CD4-positive, alpha-beta T cell (primary cell): ENCODE measurements around the gene KRT75. TPM values are rescaled to one million over a fixed set of nuclear protein-coding genes. Genes with fewer than 3 reads are reported as not detected.
A peak's percentile ranks its signal among the peaks of the same experiment; 100 is the strongest.

Experiments
- ATAC-seq: fragments of 200-7000 bp; cut with Tn5 transposase; one replicate; pipeline ENCODE4 v1.10.0; 2022; ENCODE audit warnings: mild to moderate bottlenecking; ENCODE audit not compliant: poor library complexity
- CTCF ChIA-PET: fragments of 350-600 bp; sonication (Branson Sonifier 250); formaldehyde crosslinking; loops from one replicate; lab custom pipeline; 2021; ENCODE audit warnings: antibody characterized with exemption, inconsistent platforms; lab: Charles Lee
- POLR2A ChIA-PET: fragments of 350-600 bp; sonication (Branson Sonifier 250); formaldehyde crosslinking; loops from one replicate; lab custom pipeline; 2021; ENCODE audit warnings: antibody characterized with exemption, inconsistent platforms; lab: Charles Lee
- DNase-seq, 14 experiments: peaks; one replicate each; pipeline ENCODE4 v3.0.0-alpha.2; 2013 to 2020; ENCODE audit warnings: mixed read lengths in 2 of 14
- H3K27ac ChIP-seq, 2 donors: one replicate each; pipeline versions ENCODE4 v1.5.1 to v1.7.0; 2013; ENCODE audit warnings: low read length in 2 of 2, low read depth in 1 of 2, mild to moderate bottlenecking in 1 of 2
- H3K27me3 ChIP-seq, 2 experiments: 1 replicate in 1 of 2; 2 replicates in 1 of 2; pipeline versions ENCODE4 v1.6.1 to v1.7.0; 2013; ENCODE audit warnings: low read length in 2 of 2, control low read depth in 1 of 2, mild to moderate bottlenecking in 1 of 2, moderate library complexity in 1 of 2; ENCODE audit not compliant: insufficient read depth in 2 of 2, control insufficient read depth in 1 of 2
- H3K36me3 ChIP-seq: one replicate; pipeline ENCODE4 v1.6.1; 2013; ENCODE audit warnings: low read length, control low read depth; ENCODE audit not compliant: insufficient read depth
- H3K4me1 ChIP-seq: one replicate; pipeline ENCODE4 v1.6.1; 2013; ENCODE audit warnings: low read length, control low read depth; ENCODE audit not compliant: insufficient read depth
- H3K4me3 ChIP-seq: one replicate; pipeline ENCODE4 v1.5.1; 2013; ENCODE audit warnings: mild to moderate bottlenecking, low read length, moderate library complexity
- H3K9me3 ChIP-seq, 2 experiments: 1 replicate in 1 of 2; 2 replicates in 1 of 2; pipeline versions ENCODE4 v1.6.1 to v1.7.0; 2013; ENCODE audit warnings: low read length in 2 of 2, mild to moderate bottlenecking in 2 of 2, control low read depth in 1 of 2, moderate library complexity in 1 of 2; ENCODE audit not compliant: control insufficient read depth in 1 of 2, insufficient read depth in 1 of 2
- H3K27ac Mint-ChIP-seq: one replicate; pipeline ENCODE4 v1.8.0; 2020; ENCODE audit warnings: mixed read lengths
- H3K27me3 Mint-ChIP-seq: one replicate; pipeline ENCODE4 v1.8.0; 2021; ENCODE audit warnings: mixed read lengths
- H3K36me3 Mint-ChIP-seq: one replicate; pipeline ENCODE4 v1.8.0; 2021; ENCODE audit warnings: low read depth, mixed read lengths
- H3K4me1 Mint-ChIP-seq: one replicate; pipeline ENCODE4 v1.8.0; 2021; ENCODE audit warnings: low read depth, mixed read lengths
- H3K4me3 Mint-ChIP-seq: one replicate; pipeline ENCODE4 v1.8.0; 2020; ENCODE audit warnings: mild to moderate bottlenecking, mixed read lengths
- H3K9me3 Mint-ChIP-seq: one replicate; pipeline ENCODE4 v1.8.0; 2020; ENCODE audit warnings: mixed read lengths
- intact Hi-C, 2 experiments: fragments of 100-400 bp; cut with DNase I in 1 of 2; cut with micrococcal nuclease in 1 of 2; formaldehyde crosslinking; loops; one replicate each; pipeline versions ENCODE4 v1.15.1 to v1.9.0; 2023 to 2025; cut with DNase I, micrococcal nuclease
- total RNA-seq, 174 experiments: library from RNA in 2 of 174; stranded (reverse) in 2 of 174; gene quantifications; one replicate each; pipeline ENCODE4 v1.2.3 and lab custom pipeline; 2021 to 2026
- TF ChIP-seq, protein P1 (sequence below): fragments of 200-600 bp; IDR thresholded peaks from one replicate; pipeline ENCODE4 v1.8.0; 2022; ENCODE audit warnings: antibody characterized with exemption, mild to moderate bottlenecking

KRT75 gene
- total RNA-seq, 2 experiments from 2014 or later: not detected

DNA sequence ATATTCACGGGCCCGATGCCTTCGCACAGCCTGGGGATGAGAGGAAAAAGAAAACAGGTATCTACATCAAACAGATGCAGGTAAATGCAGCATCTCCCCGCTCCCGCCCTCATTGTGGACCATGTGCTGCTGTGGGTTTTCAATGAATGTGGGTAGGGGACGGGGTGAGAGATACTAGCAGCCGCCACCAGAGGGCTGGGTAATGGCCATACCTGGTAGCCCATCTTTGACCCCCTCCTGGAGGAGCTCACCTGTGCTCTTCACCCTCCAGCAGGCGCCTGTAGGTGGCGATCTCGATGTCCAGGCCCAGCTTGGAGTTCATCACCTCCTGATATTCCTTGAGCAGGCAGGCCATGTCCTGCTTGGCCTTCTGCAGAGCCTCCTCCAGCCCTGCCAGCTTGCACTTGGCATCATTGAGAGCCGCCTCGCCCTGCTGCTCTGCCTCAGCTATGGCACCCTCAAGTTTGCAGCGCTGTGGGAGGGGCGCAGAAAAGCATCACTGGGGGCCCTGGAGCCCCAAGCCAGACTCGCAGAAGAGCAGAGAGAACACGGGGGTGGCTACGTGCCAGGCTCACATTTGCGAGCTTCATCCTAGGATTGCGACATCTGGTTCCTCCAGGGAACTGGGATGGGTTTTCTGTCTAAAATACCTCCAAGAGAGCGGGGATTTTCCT is 38.3 kb downstream of the KRT75 start:
- DNase-seq (peak in 3 of 14 experiments; percentile 14 to 30 (median 17)), ATAC-seq (no peak)
- POLR2A ChIA-PET: no interaction called here
- H3K9me3 ChIP-seq: no peaks in the 10 kb centered on the region
- no peak overlapping the region for H3K27ac ChIP-seq
- Mint-ChIP-seq H3K36me3 (no peaks in the 10 kb centered on the region), H3K9me3 (no peaks in the 10 kb centered on the region), H3K27me3 (peaks cover 11% of the 10 kb centered on the region), H3K27ac (no peak overlapping the region), H3K4me3 (no peak overlapping the region), H3K4me1 (no peaks in the 10 kb centered on the region)
- CTCF ChIA-PET: no interaction called here
- TF ChIP-seq, protein P1, sequence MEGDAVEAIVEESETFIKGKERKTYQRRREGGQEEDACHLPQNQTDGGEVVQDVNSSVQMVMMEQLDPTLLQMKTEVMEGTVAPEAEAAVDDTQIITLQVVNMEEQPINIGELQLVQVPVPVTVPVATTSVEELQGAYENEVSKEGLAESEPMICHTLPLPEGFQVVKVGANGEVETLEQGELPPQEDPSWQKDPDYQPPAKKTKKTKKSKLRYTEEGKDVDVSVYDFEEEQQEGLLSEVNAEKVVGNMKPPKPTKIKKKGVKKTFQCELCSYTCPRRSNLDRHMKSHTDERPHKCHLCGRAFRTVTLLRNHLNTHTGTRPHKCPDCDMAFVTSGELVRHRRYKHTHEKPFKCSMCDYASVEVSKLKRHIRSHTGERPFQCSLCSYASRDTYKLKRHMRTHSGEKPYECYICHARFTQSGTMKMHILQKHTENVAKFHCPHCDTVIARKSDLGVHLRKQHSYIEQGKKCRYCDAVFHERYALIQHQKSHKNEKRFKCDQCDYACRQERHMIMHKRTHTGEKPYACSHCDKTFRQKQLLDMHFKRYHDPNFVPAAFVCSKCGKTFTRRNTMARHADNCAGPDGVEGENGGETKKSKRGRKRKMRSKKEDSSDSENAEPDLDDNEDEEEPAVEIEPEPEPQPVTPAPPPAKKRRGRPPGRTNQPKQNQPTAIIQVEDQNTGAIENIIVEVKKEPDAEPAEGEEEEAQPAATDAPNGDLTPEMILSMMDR: no peak
- no peak overlapping the region for H3K4me3 ChIP-seq
- peaks cover 0 to 3% of the 10 kb centered on the region in 2 experiments for H3K27me3 ChIP-seq
- no peaks in the 10 kb centered on the region for H3K4me1 ChIP-seq
- H3K36me3 ChIP-seq: no peaks in the 10 kb centered on the region
- intact Hi-C loops: no loop called here

DNA sequence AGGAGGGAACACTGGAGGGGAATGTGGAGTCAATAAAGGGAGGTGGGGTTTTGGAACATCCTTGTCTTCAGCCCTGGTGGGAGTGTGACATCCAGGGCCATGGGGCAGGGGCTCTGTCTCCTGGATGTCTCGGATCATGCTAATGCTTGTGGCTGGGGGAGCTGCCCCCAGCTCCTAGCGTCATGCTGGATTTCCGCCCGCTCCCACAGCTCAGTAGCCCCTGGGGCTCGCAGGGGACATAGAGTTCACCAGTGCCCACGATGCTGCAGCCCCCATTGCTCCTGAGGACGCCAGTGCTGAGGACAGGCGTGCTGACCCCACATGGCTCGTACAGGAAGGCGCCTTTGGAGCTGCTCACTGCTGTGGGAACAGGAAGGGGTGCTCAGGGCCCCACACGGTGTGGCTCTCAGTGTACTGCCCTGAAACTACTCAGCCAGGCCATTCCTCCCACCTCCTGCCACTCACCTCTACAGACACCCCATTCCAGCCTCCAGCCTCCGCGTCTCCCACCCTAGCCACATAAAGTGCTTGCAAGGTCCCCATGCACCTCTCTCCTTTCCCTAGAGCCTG is 39.2 kb downstream of the KRT75 start:
- ATAC-seq (no peak), DNase-seq (no peak)
- Histone ChIP-seq H3K9me3 (no peaks in the 10 kb centered on the region), H3K27ac (no peak overlapping the region), H3K36me3 (no peaks in the 10 kb centered on the region), H3K27me3 (peaks cover 0 to 3% of the 10 kb centered on the region in 2 experiments), H3K4me1 (no peaks in the 10 kb centered on the region), H3K4me3 (no peak overlapping the region)
- H3K9me3 Mint-ChIP-seq: no peaks in the 10 kb centered on the region
- no peaks in the 10 kb centered on the region for H3K4me1 Mint-ChIP-seq
- ChIA-PET CTCF (no interaction called here), POLR2A (no interaction called here)
- TF ChIP-seq, protein P1: no peak
- H3K4me3 Mint-ChIP-seq: no peak overlapping the region
- H3K27ac Mint-ChIP-seq: no peak overlapping the region
- H3K36me3 Mint-ChIP-seq: no peaks in the 10 kb centered on the region
- H3K27me3 Mint-ChIP-seq: peaks cover 11% of the 10 kb centered on the region
- intact Hi-C loops: no loop called here

DNA sequence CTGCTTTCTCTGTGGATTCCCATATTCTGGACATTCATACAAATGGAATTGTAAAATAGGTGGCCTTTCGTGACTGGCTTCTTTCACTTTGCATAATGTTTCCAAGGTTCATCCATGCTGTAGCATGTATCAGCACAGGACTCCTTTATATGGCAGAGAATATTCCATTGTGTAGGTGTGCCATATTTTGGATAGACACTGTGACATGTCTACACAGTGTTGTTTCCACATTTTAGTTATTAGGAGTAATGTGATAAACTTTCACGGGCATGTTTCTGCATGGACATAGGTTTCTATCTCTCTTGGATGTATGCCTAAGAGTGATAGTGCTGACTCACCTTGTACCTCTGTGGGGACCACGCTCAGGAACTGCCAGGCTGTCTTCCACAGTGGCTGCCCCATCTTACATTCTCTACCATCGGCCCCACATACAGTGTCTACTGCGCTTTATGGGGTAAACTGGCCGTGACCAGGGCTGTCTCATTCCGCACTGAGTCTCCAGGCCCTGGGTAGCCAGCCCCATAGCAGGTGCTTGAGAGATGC is 41.6 kb downstream of the KRT75 start:
- H3K9me3 Mint-ChIP-seq: no peaks in the 10 kb centered on the region
- H3K36me3 Mint-ChIP-seq: no peaks in the 10 kb centered on the region
- intact Hi-C loops: no loop called here
- H3K9me3 ChIP-seq: no peaks in the 10 kb centered on the region
- H3K27ac Mint-ChIP-seq: no peak overlapping the region
- ChIA-PET POLR2A (no interaction called here), CTCF (no interaction called here)
- peaks cover 0 to 3% of the 10 kb centered on the region in 2 experiments for H3K27me3 ChIP-seq
- H3K27me3 Mint-ChIP-seq: peaks cover 14% of the 10 kb centered on the region
- ATAC-seq (no peak), DNase-seq (no peak)
- no peak overlapping the region for H3K27ac ChIP-seq
- TF ChIP-seq, protein P1: no peak
- H3K36me3 ChIP-seq: no peaks in the 10 kb centered on the region
- no peak overlapping the region for H3K4me3 ChIP-seq
- H3K4me3 Mint-ChIP-seq: no peak overlapping the region
- no peaks in the 10 kb centered on the region for H3K4me1 ChIP-seq
- H3K4me1 Mint-ChIP-seq: no peaks in the 10 kb centered on the region
